BLaER1 (cell line): ENCODE measurements around the gene MAP3K5.

Experiments used
- H3K27ac ChIP-seq: shearing (Covaris generic); formaldehyde crosslinking; 2 replicates; pipeline ENCODE4 v1.8.1; 2022
- H3K27me3 ChIP-seq: shearing (Covaris generic); formaldehyde crosslinking; 2 replicates; pipeline ENCODE4 v1.8.1; 2022
- H3K36me3 ChIP-seq: shearing (Covaris generic); formaldehyde crosslinking; 2 replicates; pipeline ENCODE4 v1.8.1; 2022
- H3K4me1 ChIP-seq: shearing (Covaris generic); formaldehyde crosslinking; 2 replicates; pipeline ENCODE4 v1.8.1; 2022
- H3K4me2 ChIP-seq: shearing (Covaris generic); formaldehyde crosslinking; 2 replicates; pipeline ENCODE4 v1.8.1; 2022
- H3K4me3 ChIP-seq: shearing (Covaris generic); formaldehyde crosslinking; 2 replicates; pipeline ENCODE4 v1.8.1; 2022
- H3K9ac ChIP-seq: shearing (Covaris generic); formaldehyde crosslinking; 2 replicates; pipeline ENCODE4 v1.8.1; 2022
- H3K9me3 ChIP-seq: shearing (Covaris generic); formaldehyde crosslinking; 2 replicates; pipeline ENCODE4 v1.8.1; 2022
- H4K20me1 ChIP-seq: shearing (Covaris generic); formaldehyde crosslinking; 2 replicates; pipeline ENCODE4 v1.8.1; 2022
- Cebpa-rat ChIP-seq: shearing (Covaris generic); IDR thresholded peaks from 2 replicates; pipeline ENCODE4 v1.8.1; 2022

Gene MAP3K5

DNA sequence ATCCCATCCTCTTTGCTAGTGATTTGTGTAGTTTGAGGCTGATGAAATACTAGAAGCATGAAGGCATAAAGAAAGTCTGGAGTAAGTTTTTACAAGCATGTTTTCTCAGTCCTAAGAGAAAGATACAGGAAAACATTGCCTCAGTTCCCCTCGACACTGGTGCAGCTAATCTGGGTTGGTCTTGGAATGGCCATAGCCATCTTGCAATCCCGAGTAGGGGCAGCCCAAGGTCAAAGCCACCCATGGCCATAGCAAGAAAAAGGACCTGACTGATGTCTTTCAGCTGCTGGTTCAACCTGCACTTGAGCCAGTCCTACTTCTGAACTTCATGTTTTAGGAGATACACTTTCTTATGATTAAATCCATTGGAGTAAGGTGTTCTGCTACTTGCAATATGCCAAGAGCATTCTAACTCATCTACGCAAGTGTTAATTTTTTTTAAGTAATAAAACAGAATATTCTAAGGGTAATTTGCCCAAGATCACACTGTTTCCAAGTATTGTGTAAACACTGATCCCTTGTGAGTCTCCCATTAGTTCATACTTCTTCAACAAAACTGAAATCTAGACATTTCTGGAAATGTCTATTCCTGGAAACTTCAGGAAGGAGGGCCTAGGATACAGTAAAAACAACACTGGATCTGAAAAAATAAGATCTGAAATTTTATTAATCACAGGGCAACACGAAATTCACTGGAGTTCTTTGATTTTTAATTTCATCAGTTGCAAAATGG lies 108.9 kb downstream of the MAP3K5 start:
- Histone ChIP-seq H3K4me3 (no peak overlapping the region), H3K36me3 (peaks cover 4% of the 10 kb centered on the region; the same call in 1 of the 2 replicates), H3K4me2 (no peak overlapping the region), H3K9me3 (peaks cover 8% of the 10 kb centered on the region), H3K9ac (no peak overlapping the region), H3K27me3 (no peaks in the 10 kb centered on the region), H3K4me1 (no peaks in the 10 kb centered on the region), H3K27ac (no peak overlapping the region), H4K20me1 (no peaks in the 10 kb centered on the region)
- no peak for TF ChIP-seq Cebpa-rat

DNA sequence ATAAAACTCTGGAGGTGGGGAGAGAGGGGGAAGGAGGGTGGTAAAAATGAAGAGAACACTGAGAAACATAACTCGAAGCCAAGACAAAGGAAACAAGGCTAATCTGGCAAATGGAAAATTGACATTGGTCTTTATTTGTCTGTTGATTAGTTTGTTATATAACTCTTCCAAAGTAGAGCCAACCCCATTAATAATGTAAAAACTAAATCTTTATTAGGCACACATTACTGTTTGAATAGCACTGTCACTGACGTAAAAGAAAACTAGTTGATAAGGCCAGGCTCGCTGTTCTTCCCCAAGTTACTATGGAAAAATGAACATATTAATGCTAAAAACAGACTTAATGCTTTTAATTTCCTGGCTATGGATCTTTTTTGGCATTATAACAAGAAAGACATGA lies 110.0 kb downstream of the MAP3K5 start:
- Histone ChIP-seq H3K36me3 (peaks cover 4% of the 10 kb centered on the region; the same call in 1 of the 2 replicates), H3K9ac (no peak overlapping the region), H3K4me1 (no peaks in the 10 kb centered on the region), H3K4me2 (no peak overlapping the region), H3K9me3 (peaks cover 2% of the 10 kb centered on the region), H4K20me1 (no peaks in the 10 kb centered on the region), H3K27me3 (no peaks in the 10 kb centered on the region), H3K27ac (no peak overlapping the region), H3K4me3 (no peak overlapping the region)
- no peak for TF ChIP-seq Cebpa-rat

DNA sequence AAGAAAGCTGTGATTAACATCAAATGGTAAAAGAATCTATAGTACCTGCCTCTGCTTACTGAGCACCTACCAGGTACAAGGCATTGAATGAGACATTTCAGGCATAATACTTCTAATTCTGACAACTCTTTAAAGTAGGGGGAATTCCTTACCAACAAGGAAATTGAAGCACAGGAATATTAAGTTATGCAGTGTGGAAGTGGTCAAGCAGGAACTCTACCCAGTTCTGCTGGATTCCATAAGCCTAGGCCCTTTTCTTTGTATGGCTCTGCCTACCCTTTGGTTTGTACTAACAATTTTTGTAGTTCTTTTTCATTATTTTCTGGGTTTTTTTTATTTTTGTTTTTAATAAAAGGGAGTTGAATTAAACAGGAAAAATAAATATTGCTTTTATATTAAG lies 114.5 kb downstream of the MAP3K5 start:
- H3K27me3 ChIP-seq = no peaks in the 10 kb centered on the region
- H3K9ac ChIP-seq = no peak overlapping the region
- H3K9me3 ChIP-seq = peaks cover 4% of the 10 kb centered on the region; the same call in 1 of the 2 replicates
- H3K36me3 ChIP-seq = peaks cover 4% of the 10 kb centered on the region; the same call in 1 of the 2 replicates
- H4K20me1 ChIP-seq = no peaks in the 10 kb centered on the region
- H3K27ac ChIP-seq = no peak overlapping the region
- no peak overlapping the region for H3K4me3 ChIP-seq
- H3K4me2 ChIP-seq = no peak overlapping the region
- H3K4me1 ChIP-seq = no peaks in the 10 kb centered on the region
- no peak for TF ChIP-seq Cebpa-rat

DNA sequence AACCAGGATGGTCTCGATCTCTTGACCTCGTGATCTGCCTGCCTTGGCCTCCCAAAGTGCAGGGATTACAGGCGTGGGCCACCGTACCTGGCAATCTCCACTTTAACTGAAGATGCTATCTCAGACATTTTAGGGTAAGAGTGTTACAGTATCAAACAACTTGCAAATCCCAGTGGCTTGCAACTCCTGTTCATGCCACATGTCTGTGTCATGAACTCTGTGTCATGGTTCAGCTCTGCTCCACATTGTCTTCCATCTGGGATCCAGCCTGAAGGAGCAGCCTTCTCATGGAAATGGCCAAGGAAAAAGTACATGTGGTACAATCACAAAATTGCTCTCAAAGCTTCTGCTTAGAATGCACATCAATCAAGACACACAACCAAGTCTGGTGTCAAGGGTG lies 114.9 kb downstream of the MAP3K5 start:
- TF ChIP-seq Cebpa-rat = no peak
- peaks cover 4% of the 10 kb centered on the region; the same call in 1 of the 2 replicates for H3K36me3 ChIP-seq
- H3K4me1 ChIP-seq = no peaks in the 10 kb centered on the region
- H4K20me1 ChIP-seq = no peaks in the 10 kb centered on the region
- peaks cover 9% of the 10 kb centered on the region; the same call in 1 of the 2 replicates for H3K9me3 ChIP-seq
- H3K4me2 ChIP-seq = no peak overlapping the region
- H3K4me3 ChIP-seq = no peak overlapping the region
- no peak overlapping the region for H3K9ac ChIP-seq
- H3K27me3 ChIP-seq = no peaks in the 10 kb centered on the region
- no peak overlapping the region for H3K27ac ChIP-seq

DNA sequence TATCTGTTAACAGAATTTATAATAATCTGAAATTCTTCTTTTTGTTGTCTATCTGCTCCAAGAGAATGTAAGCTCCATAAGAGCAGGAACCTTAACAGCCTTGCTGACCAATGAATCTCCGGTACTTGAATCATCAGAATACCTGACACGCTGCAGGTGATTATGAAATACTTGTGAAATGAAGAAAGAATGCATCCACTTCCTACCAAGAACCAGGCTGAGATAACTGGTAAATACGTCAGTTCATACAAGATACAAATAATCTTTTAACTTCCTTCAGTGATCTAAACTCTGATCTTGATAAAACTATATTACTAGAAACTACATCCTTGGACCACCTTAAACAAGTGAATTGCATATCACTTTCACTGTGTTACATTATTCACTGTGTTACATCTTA lies 116.2 kb downstream of the MAP3K5 start:
- H3K27me3 ChIP-seq = no peaks in the 10 kb centered on the region
- no peak overlapping the region for H3K4me2 ChIP-seq
- H3K4me3 ChIP-seq = no peak overlapping the region
- H3K9ac ChIP-seq = no peak overlapping the region
- H3K4me1 ChIP-seq = no peaks in the 10 kb centered on the region
- TF ChIP-seq Cebpa-rat = no peak
- no peaks in the 10 kb centered on the region for H4K20me1 ChIP-seq
- peaks cover 12% of the 10 kb centered on the region; the same call in 1 of the 2 replicates for H3K9me3 ChIP-seq
- H3K36me3 ChIP-seq = no peaks in the 10 kb centered on the region; the same call in 1 of the 2 replicates
- H3K27ac ChIP-seq = no peak overlapping the region

DNA sequence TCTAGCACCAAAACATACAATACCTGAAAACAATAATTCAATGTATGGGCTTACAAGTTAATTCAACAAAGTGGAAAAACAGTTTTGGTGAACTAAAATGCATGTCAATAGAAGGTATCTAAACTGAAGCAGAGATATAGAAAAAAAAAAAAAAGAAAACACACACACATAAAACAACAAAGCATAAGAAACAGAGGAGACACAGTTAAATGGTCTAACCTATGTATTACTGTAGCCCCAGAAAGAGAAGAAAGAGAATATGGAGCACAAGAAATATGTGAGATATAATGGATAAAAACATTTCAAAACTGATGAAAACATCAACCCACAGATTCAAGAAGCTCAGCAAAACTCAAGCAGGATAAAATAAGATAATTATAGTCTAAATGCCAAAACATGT lies 118.7 kb downstream of the MAP3K5 start:
- H3K4me1 ChIP-seq = no peaks in the 10 kb centered on the region
- no peak overlapping the region for H3K9ac ChIP-seq
- TF ChIP-seq Cebpa-rat = no peak

DNA sequence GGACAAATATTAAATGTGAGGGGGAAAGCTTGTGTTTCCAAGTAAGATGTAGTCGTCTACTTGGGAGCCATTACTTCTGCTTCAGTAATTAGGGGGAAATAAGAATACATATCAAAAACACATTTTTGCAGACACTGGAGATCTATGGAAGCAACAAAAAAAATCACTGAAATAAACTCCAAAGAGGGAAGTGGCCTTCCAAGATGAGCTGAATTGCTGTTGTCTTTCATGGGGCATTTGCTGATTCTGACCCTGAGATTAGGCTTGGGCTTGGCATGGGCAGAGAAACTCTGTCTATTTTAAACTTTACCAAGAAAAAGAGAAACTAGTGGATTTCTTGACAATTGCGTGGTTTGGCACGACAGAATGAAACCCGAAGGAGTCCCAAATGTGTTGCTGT lies 120.1 kb downstream of the MAP3K5 start:
- H3K36me3 ChIP-seq = no peaks in the 10 kb centered on the region; the same call in 1 of the 2 replicates
- no peak for TF ChIP-seq Cebpa-rat
- H3K9ac ChIP-seq = no peak overlapping the region
- no peak overlapping the region for H3K4me3 ChIP-seq
- H4K20me1 ChIP-seq = no peaks in the 10 kb centered on the region
- no peak overlapping the region for H3K27ac ChIP-seq
- H3K4me2 ChIP-seq = no peak overlapping the region
- H3K27me3 ChIP-seq = no peaks in the 10 kb centered on the region
- peaks cover 12% of the 10 kb centered on the region; the same call in 1 of the 2 replicates for H3K9me3 ChIP-seq
- H3K4me1 ChIP-seq = no peaks in the 10 kb centered on the region

More for the DNA sequence above, 118.7 kb downstream of the MAP3K5 start:
- Histone ChIP-seq H3K9me3 (peaks cover 12% of the 10 kb centered on the region; the same call in 1 of the 2 replicates), H3K4me3 (no peak overlapping the region), H3K27ac (no peak overlapping the region), H3K27me3 (no peaks in the 10 kb centered on the region), H3K4me2 (no peak overlapping the region), H4K20me1 (no peaks in the 10 kb centered on the region), H3K36me3 (no peaks in the 10 kb centered on the region; the same call in 1 of the 2 replicates)

DNA sequence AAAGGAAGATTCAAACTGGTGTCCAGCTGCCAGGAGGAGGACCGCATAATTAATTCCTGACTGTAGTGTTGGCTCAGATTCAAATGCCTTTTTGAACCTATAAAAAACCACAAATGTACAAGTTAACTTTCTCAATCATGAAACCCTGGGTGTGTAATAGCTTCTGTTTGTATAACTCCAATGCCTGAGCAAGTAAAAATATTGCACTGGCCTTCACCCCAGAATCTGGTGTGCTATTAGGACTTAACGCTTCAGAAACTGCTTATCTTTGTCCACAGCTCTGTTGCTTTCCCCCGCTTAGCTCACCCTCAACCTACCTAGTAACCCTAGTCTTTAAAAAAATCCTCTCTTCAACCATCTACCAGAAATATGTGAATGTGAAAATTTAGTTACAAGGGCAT lies 123.0 kb downstream of the MAP3K5 start:
- peaks cover 12% of the 10 kb centered on the region; the same call in 1 of the 2 replicates for H3K9me3 ChIP-seq
- H3K27me3 ChIP-seq = no peaks in the 10 kb centered on the region
- no peaks in the 10 kb centered on the region for H3K36me3 ChIP-seq
- no peaks in the 10 kb centered on the region for H3K4me1 ChIP-seq
- no peak overlapping the region for H3K4me2 ChIP-seq
- H3K9ac ChIP-seq = no peak overlapping the region
- no peak for TF ChIP-seq Cebpa-rat
- no peak overlapping the region for H3K27ac ChIP-seq
- H3K4me3 ChIP-seq = no peak overlapping the region
- H4K20me1 ChIP-seq = no peaks in the 10 kb centered on the region

DNA sequence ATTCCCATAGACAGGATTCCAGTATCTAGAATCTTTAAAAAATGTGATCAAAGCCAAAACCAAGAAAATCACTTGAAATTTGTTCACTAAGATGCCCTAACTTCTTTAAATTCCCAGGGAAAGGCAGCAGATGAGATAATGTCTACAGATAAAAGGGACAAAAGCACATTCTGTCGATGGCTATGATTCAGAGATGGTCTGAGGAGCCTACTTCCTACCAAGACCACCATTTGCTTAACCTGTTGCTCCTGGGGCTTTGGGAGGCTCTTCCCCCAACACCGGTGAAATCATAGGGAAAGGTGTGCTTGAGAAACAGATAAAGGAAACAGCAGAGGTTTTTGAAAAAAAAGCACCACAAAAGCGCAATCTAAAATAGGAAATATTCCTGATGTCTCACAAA lies 123.7 kb downstream of the MAP3K5 start:
- Histone ChIP-seq H3K36me3 (no peaks in the 10 kb centered on the region), H3K27ac (no peak overlapping the region), H4K20me1 (no peaks in the 10 kb centered on the region), H3K4me3 (no peak overlapping the region), H3K27me3 (no peaks in the 10 kb centered on the region), H3K9ac (no peak overlapping the region), H3K4me1 (no peaks in the 10 kb centered on the region), H3K4me2 (no peak overlapping the region), H3K9me3 (peaks cover 8% of the 10 kb centered on the region; the same call in 1 of the 2 replicates)
- no peak for TF ChIP-seq Cebpa-rat

DNA sequence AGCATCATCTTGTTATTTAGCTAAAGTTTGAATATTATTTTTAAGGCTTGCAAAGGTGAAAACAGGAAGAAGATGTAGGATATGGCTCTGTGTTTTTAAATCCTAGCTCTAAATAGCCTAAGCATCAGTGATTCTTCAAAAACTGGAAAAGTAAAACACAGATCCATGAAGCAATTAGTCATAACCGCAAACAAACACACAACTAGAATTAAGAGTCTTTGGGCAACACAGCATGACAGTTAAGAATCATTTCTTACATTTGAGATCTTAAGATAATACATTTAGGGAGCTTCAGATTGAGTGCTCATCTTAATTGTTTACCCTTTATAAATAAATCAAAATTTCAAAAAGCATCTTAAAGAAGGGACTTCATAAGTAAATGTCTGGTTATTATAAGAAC lies 126.2 kb downstream of the MAP3K5 start:
- no peak overlapping the region for H3K27ac ChIP-seq
- H3K9me3 ChIP-seq = no peaks in the 10 kb centered on the region
- no peaks in the 10 kb centered on the region for H3K36me3 ChIP-seq
- no peak for TF ChIP-seq Cebpa-rat
- no peak overlapping the region for H3K9ac ChIP-seq
- H4K20me1 ChIP-seq = no peaks in the 10 kb centered on the region
- no peak overlapping the region for H3K4me2 ChIP-seq
- H3K27me3 ChIP-seq = no peaks in the 10 kb centered on the region
- no peaks in the 10 kb centered on the region for H3K4me1 ChIP-seq
- H3K4me3 ChIP-seq = no peak overlapping the region
